GM12891 (cell line): ENCODE measurements around the gene TMCC1.

ENCODE experiments used
- POLR2A ChIP-seq: IDR thresholded peaks from 2 replicates; pipeline ENCODE4 v1.6.1; 2011; ENCODE audit warnings: low read depth, low read length, control low read depth
- POLR2AphosphoS5 ChIP-seq: IDR thresholded peaks from 2 replicates; pipeline ENCODE4 v1.6.1; 2011; ENCODE audit warnings: low read depth, low read length, control low read depth
- POU2F2 ChIP-seq: IDR thresholded peaks from 2 replicates; pipeline ENCODE4 v1.6.1; 2011; ENCODE audit warnings: low read depth, mild to moderate bottlenecking, control low read depth, low read length, moderate library complexity
- TAF1 ChIP-seq: IDR thresholded peaks from 2 replicates; pipeline ENCODE4 v1.6.1; 2011; ENCODE audit warnings: low read depth, low read length, control low read depth

DNA sequence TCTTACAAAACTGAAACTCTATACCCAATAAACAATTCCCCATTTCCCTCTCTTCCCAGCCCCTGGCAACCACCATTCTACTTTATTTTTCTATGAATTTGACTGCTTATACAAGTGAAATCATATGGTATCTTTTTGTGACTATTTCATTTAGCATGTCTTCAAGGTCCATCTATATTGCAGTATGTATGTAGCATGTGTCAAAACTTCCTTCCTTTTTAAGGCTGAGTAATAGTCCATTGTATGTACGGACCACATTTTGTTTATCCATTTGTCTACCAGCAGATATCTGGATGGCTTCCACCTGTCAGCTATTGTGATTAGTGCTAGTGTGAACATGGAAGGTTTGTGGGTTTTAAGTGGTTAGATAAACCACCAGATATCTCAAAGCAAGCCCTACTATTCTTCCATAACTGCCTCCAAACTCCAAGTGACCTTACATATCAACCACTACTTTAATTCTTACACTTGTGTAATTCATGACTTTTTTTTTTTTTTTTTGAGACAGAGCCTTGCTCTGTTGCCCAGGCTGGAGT is 134.7 kb downstream of the TMCC1 start:
- TF ChIP-seq POLR2AphosphoS5: no peak
- no peak for TF ChIP-seq POLR2A
- TF ChIP-seq POU2F2: no peak
- TF ChIP-seq TAF1: no peak
